Smooth muscle cell (in vitro differentiated cells): ENCODE data around the gene NID1. TPM values are rescaled to one million over a fixed set of nuclear protein-coding genes. Genes with fewer than 3 reads are reported as not detected.
"Not testable (repeated sequence)": the region's sequence is repeated elsewhere in the genome, so short reads cannot be mapped to it uniquely, and the experiment has no call there.

Source experiments
- DNase-seq: peaks from one replicate; lab custom pipeline; 2025; ENCODE audit not compliant: unreplicated experiment; lab: John Stamatoyannopoulos, UW
- H2AFZ ChIP-seq: fragments of 200-600 bp; sonication (generic); 2 replicates; pipeline ENCODE4 v1.6.0; 2016; ENCODE audit warnings: antibody characterized with exemption, low read depth, mild to moderate bottlenecking
- H3F3A ChIP-seq: fragments of 200-600 bp; sonication (generic); 2 replicates; pipeline ENCODE4 v1.6.0; 2017; ENCODE audit warnings: antibody characterized with exemption, low read depth
- H3K27ac ChIP-seq: fragments of 200-600 bp; sonication (generic); 2 replicates; pipeline ENCODE4 v1.5.1; 2016; ENCODE audit warnings: low read depth, mild to moderate bottlenecking
- H3K27me3 ChIP-seq: fragments of 200-600 bp; sonication (generic); 2 replicates; pipeline ENCODE4 v1.6.1; 2016; ENCODE audit warnings: low read depth, mild to moderate bottlenecking
- H3K36me3 ChIP-seq: fragments of 200-600 bp; sonication (generic); 2 replicates; pipeline ENCODE4 v1.5.1; 2016; ENCODE audit warnings: low read depth
- H3K4me1 ChIP-seq: fragments of 200-600 bp; sonication (generic); 2 replicates; pipeline ENCODE4 v1.5.1; 2016; ENCODE audit warnings: low read depth
- H3K4me2 ChIP-seq: fragments of 200-600 bp; sonication (generic); 2 replicates; pipeline ENCODE4 v1.6.0; 2016; ENCODE audit warnings: mild to moderate bottlenecking
- H3K4me3 ChIP-seq: fragments of 200-600 bp; sonication (generic); 2 replicates; pipeline ENCODE4 v1.5.1; 2016; ENCODE audit warnings: mild to moderate bottlenecking
- H3K79me2 ChIP-seq: fragments of 200-600 bp; sonication (generic); 2 replicates; pipeline ENCODE4 v1.6.0; 2016; ENCODE audit warnings: low read depth, mild to moderate bottlenecking
- H3K9ac ChIP-seq: fragments of 200-600 bp; sonication (generic); 2 replicates; pipeline ENCODE4 v1.6.0; 2016; ENCODE audit warnings: low read depth
- H3K9me3 ChIP-seq: fragments of 200-600 bp; sonication (generic); replicated peaks from 2 replicates; pipeline ENCODE4 v1.5.1; 2016; ENCODE audit warnings: low read depth
- H4K20me1 ChIP-seq: fragments of 200-600 bp; sonication (generic); 2 replicates; pipeline ENCODE4 v1.6.0; 2016; ENCODE audit warnings: low read depth
- WGBS: methylation state at CpG from one replicate; pipeline ENCODE4 v1.1.7; 2016; ENCODE audit warnings: low lambda C conversion rate; 5-methylcytosine and 5-hydroxymethylcytosine counted together
- polyA plus RNA-seq: library from polyadenylated mRNA; unstranded; fragments of >200 nt; fragmentation: Nextera tagmentation; extraction: Ambion mirVana; gene quantifications from 2 replicates; pipeline ENCODE4 v1.2.1, GENCODE V29; 2016
- small RNA-seq: library from RNA; depleted of rRNA; stranded (forward); fragments of <200 nt; gene quantifications from one replicate; pipeline ENCODE3, GENCODE V24; 2014
- total RNA-seq: library from RNA; depleted of rRNA; stranded (reverse); fragments of >200 nt; gene quantifications from 2 replicates; pipeline ENCODE4 v1.2.3, GENCODE V29; 2014
- TF ChIP-seq, protein P1 (sequence below): fragments of 200-600 bp; sonication (generic); IDR thresholded peaks from 2 replicates; pipeline ENCODE4 v1.5.1; 2017; ENCODE audit warnings: borderline replicate concordance, mild to moderate bottlenecking, antibody characterized with exemption; ENCODE audit not compliant: insufficient read depth, poor library complexity, severe bottlenecking

Gene NID1
- total and polyA plus RNA-seq, 2 experiments from 2014 or later, result 52.9 to 74.1 TPM

DNA sequence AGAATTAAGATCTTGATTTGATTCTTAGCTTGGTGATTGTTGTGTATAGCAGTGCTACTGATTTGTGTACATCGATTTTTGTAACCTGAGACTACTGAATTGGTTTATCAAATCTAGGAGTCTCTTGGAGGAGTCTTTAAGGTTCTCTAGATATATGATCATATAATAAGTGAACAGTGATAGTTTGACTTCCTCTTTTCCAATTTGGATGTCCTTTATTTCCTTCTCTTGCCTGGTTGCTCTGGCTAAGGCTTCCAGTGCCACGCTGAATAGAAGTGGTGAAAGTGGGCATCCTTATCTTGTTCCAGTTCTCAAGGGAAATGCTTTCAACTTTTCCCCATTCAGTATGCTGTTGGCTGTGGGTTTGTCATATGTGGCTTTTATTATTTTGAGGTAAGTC is 136.7 kb downstream of the NID1 start:
- Histone ChIP-seq H3K4me1 (peaks cover 6% of the 10 kb centered on the region), H3K36me3 (no peaks in the 10 kb centered on the region), H2AFZ (no peak overlapping the region), H3K4me3 (no peak overlapping the region), H3K9ac (no peak overlapping the region), H3K27ac (no peak overlapping the region), H3K79me2 (no peaks in the 10 kb centered on the region), H3K9me3 (no peaks in the 10 kb centered on the region), H3K4me2 (no peak overlapping the region), H3K27me3 (no peaks in the 10 kb centered on the region), H4K20me1 (no peaks in the 10 kb centered on the region), H3F3A (peaks cover 3% of the 10 kb centered on the region)
- TF ChIP-seq, protein P1, sequence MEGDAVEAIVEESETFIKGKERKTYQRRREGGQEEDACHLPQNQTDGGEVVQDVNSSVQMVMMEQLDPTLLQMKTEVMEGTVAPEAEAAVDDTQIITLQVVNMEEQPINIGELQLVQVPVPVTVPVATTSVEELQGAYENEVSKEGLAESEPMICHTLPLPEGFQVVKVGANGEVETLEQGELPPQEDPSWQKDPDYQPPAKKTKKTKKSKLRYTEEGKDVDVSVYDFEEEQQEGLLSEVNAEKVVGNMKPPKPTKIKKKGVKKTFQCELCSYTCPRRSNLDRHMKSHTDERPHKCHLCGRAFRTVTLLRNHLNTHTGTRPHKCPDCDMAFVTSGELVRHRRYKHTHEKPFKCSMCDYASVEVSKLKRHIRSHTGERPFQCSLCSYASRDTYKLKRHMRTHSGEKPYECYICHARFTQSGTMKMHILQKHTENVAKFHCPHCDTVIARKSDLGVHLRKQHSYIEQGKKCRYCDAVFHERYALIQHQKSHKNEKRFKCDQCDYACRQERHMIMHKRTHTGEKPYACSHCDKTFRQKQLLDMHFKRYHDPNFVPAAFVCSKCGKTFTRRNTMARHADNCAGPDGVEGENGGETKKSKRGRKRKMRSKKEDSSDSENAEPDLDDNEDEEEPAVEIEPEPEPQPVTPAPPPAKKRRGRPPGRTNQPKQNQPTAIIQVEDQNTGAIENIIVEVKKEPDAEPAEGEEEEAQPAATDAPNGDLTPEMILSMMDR, result no peak
- DNase-seq, result no peak
- 93% methylated on average over 2 of the region's 2 CpGs for WGBS

DNA sequence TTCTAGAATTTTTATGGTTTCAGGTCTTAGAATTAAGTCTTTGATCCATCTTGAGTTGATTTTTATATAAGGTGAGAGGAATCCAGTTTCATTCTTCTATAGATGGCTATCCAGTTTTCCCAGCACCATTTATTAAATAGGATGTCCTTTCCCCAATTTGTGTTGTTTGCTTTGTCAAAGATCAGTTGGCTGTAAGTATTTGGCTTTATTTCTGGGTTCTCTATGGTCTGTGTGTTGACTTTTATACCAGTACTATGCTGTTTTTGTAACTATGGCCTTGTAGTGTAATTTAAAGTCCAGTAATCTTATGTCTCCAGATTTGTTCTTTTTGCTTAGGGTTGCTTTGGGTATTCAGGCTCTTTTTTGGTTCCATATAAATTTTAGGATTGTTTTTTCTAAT is 137.3 kb downstream of the NID1 start:
- H3K4me2 ChIP-seq, H3K79me2 ChIP-seq, H3K4me3 ChIP-seq, H2AFZ ChIP-seq, H4K20me1 ChIP-seq, H3K9me3 ChIP-seq, H3K4me1 ChIP-seq, DNase-seq, H3K27me3 ChIP-seq, H3K36me3 ChIP-seq, H3K27ac ChIP-seq, H3K9ac ChIP-seq, H3F3A ChIP-seq: not testable (repeated sequence)

Small RNAs within 50 kb of the gene (small RNA-seq; reads per million reads assigned to genes)
- gene RF00019, result not detected

Other genes starting within 250 kb of the NID1 start
- gene LYST, start 198.2 kb downstream of the NID1 start, total RNA-seq, result 13.5 and 18.8 TPM in 2 replicates
- gene LYST, start 198.2 kb downstream of the NID1 start, polyA plus RNA-seq, result 2.2 and 4.5 TPM in 2 replicates
- gene GPR137B, start 77.4 kb upstream of the NID1 start, total RNA-seq, result 17.7 and 19.8 TPM in 2 replicates
- 14.0 and 16.2 TPM in 2 replicates for gene GPR137B, start 77.4 kb upstream of the NID1 start, polyA plus RNA-seq
- 1.9 and 3.7 TPM in 2 replicates for gene ERO1B, start 216.9 kb upstream of the NID1 start, total RNA-seq
- gene ERO1B, start 216.9 kb upstream of the NID1 start, polyA plus RNA-seq, result 1.3 and 2.1 TPM in 2 replicates